HG03097 (cell line): Measurements from ENCODE around the gene CES2.

ENCODE experiments used
- ATAC-seq: cut with Tn5 transposase; IDR thresholded peaks from one replicate; pipeline ENCODE4 v1.9.1; 2021; ENCODE audit not compliant: unreplicated experiment, low FRiP score

CES2 gene

GRCh38 chr16:66901626-66902025 lies 33.7 kb upstream of the CES2 start:
- ATAC-seq, result no peak

DNA sequence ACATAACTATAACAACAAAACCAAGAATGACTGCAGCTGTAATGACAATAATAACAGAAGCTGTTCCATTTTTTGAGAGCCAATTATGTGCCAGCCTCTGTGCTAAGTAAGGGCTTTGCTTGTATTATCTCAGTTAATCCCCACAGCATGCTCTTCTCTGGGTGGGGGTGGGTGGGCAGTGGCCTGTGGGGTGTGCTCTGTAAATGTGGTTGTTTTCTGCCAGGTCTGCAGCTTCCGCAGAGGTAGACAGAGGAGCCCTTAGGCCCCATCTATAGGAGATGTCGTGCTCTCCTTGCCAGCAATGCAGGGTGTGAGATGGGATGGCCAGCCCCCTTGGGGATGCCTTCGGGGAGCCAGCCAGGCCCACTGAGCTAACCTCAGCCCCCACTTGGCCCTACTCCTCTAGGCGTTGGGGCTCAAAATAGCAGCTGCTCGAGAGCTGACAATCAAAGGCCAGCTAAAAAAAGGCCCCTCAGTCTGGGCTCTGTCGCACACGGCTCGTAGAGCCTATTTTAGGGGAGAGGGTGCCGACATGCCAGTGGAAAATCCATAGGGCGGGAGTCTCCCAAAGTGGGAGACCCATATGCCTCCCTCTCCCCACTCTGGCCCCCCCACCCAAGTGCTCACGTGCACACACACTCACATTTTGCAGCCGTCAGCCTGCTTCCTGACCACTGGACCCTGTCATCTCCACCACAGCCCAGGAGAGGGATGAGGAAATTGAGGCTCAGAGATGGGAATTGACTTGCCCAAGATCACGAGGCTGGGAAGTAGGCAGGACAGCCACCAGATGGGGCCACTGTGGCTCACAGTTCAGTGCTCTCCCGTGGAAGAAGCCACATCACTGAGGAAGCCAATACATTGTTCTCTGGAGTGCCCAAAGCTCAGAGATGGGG lies 32.4 kb upstream of the CES2 start:
- no peak for ATAC-seq

GRCh38 chr16:66903544-66904427 lies 31.5 kb upstream of the CES2 start:
- ATAC-seq, result no peak

- ATAC-seq, result no peak
Observed at GRCh38 chr16:66904428-66904845, 30.9 kb upstream of the CES2 start.

- ATAC-seq, result no peak
Observed at GRCh38 chr16:66904846-66905632, 30.3 kb upstream of the CES2 start.

- no peak for ATAC-seq
Observed at GRCh38 chr16:66905633-66906539, 29.4 kb upstream of the CES2 start.

DNA sequence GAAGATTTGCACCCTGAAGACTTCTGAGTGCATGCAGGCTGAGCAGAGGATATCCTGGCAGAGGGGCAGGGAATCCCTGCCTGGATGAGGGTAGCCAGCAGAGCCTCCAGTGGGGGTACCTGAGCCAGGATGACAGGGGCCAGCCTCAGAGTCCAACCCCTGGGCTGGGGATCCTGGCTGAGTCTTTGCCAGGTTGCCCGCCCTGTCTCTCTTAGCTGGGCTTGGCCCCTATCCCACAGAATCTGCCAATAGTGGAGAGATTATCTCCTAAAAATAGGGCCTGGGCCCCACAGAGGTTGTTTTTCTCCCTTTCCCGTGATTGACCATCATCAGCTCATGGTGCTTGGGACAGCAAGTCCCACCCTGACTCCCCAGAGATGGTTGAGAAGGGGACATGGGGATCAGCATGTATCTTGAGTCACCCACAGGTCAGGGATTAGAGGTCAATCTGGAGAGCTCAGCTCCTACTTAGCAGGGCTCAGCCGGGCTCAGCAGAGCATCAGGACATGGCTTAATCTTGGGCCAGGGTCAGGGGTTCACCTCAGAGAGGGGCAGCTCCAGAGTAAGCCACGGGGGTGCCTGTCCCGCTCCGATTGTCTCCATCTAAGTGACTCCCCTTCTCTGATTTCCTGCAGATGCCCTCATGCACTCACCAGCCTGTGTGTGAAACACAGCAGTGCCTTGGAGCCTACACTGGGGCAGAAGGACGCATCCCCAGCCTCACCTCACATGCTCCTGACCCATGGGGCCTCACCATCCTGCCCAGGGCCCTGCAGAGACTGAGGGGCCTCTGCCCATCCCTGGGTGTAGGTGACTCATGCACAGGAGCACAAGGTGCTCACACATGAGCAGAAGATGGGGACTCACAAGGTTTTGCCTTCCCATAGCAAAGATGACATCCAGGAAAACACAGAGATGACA lies 28.1 kb upstream of the CES2 start:
- no peak for ATAC-seq

- no peak for ATAC-seq
Observed at GRCh38 chr16:66908116-66908515, 27.2 kb upstream of the CES2 start.

DNA sequence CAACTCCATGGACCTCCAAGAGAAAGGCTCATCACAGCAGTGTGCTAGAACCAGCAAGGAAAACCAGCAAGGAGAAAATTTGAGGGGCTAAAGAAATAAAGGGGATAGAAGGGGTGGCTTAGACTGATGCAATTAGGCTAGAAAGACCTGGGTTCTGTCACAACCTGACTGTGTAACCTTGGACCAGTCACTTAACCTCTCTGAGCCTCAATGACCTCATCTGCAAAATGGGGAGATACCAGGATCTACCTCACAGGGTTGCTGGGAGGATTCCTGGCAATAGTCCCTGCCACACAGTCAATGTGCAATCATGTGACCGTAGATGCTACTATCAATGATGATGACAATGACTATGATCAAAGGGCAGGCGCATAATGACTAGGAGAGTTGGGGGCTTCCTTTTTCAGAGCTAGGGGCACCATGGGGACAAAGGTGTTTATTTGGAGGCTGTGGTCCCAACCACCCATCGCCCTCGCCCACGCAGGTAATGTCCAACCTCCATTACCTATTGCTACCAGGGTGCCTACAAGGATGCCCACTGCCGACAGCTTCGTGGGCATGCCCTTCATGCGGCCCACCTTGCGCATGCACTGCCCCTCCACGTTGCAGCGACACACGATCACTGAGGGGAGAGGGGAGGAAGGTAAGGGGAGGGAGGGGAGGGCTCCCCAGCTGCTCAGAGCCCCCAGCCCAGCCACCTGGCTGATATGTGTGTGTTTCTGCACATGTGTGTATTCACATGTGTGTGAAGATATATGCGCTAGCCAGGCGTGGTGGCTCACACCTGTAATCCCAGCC lies 26.4 kb upstream of the CES2 start:
- ATAC-seq, result no peak

- ATAC-seq, result no peak
Observed at GRCh38 chr16:66910175-66910940, 25.0 kb upstream of the CES2 start.

GRCh38 chr16:66911112-66911511 lies 24.2 kb upstream of the CES2 start:
- no peak for ATAC-seq

DNA sequence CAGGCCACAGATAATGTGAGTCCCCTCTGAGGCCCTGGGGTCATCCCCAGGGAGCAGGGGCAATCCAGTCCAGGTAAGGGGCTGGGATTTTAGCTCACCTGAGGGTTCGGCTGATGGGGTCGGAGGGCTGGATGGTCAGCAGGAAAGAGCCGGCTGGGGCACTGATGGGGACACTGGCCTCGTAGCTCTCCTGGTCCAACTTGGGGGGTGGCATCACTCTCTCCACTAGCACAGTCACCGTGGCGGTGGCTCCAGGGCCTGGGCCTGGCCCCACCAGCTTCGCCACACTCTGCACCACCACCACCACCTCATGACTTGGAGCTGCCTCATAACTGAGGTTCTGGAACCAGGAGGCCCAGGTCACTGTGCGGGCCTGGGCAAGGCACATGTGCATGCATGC lies 23.5 kb upstream of the CES2 start:
- no peak for ATAC-seq

DNA sequence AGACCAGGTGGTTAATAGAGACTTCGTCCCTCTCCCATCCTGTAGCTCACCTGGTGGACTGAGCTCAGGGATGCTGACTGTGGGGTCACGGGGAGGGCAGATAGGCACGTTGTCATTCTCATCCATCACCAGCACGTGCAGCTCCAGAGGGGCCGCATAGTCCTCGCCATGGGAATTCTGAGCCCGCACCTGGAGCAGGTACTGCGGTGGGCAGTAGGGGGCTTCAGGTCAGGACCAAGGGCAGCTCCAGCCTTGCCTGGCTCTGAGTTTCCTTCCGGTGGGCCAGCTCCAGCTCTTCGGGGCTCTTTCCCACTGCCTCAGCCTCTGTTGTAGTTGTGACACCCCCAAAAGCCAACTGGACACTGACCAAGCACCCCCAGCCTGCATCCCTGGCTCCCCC lies 22.2 kb upstream of the CES2 start:
- no peak for ATAC-seq

GRCh38 chr16:66913711-66914110 lies 21.6 kb upstream of the CES2 start:
- ATAC-seq, result no peak

- no peak for ATAC-seq
Observed at GRCh38 chr16:66914541-66914940, 20.8 kb upstream of the CES2 start.

- ATAC-seq, result no peak
Observed at GRCh38 chr16:66915041-66915440, 20.3 kb upstream of the CES2 start.

GRCh38 chr16:66916518-66916917 lies 18.8 kb upstream of the CES2 start:
- ATAC-seq, result no peak
